Colonic mucosa (tissue), 4 donors: Measurements from ENCODE around the gene CFP. TPM values are rescaled to one million over a fixed set of nuclear protein-coding genes. Genes with fewer than 3 reads are reported as not detected.

ENCODE experiments used
- DNase-seq: peaks from one replicate; pipeline ENCODE4 v3.0.0-alpha.2; 2020
- H3K27ac ChIP-seq: fragments of 200-600 bp; one replicate; pipeline ENCODE4 v1.8.0; 2021
- H3K27me3 ChIP-seq: fragments of 200-600 bp; one replicate; pipeline ENCODE4 v1.8.0; 2021
- H3K36me3 ChIP-seq: fragments of 200-600 bp; one replicate; pipeline ENCODE4 v1.8.0; 2021
- H3K4me1 ChIP-seq: fragments of 200-600 bp; one replicate; pipeline ENCODE4 v1.8.0; 2021; ENCODE audit warnings: mild to moderate bottlenecking
- H3K4me3 ChIP-seq: fragments of 200-600 bp; one replicate; pipeline ENCODE4 v1.8.0; 2021
- H3K9ac ChIP-seq, 2 donors: one replicate each; pipeline ENCODE4 v1.7.0; 2013; ENCODE audit warnings: control low read depth in 2 of 2, low read depth in 2 of 2, low read length in 2 of 2
- H3K9me3 ChIP-seq: fragments of 200-600 bp; one replicate; pipeline ENCODE4 v1.8.0; 2021
- CTCF ChIP-seq: fragments of 200-600 bp; IDR thresholded peaks from one replicate; pipeline ENCODE4 v1.8.0; 2022; ENCODE audit warnings: antibody characterized with exemption, mild to moderate bottlenecking
- intact Hi-C: fragments of 100-400 bp; cut with DNase I; formaldehyde crosslinking; loops from one replicate; pipeline ENCODE4 v1.14.1; 2022
- total RNA-seq, 2 donors: library from RNA; stranded (reverse); fragmentation: NEBNext Ultra II Directional in 1 of 2; extraction: Animal tissue kit (Norgen Biotek cat#: 25700) in 1 of 2; gene quantifications; one replicate each; pipeline ENCODE4 v1.2.1, GENCODE V29; 2021
- donor health status: healthy.
- donor health status: DM: no; HTN: no; CAD: no.
- donor health status: DM: no; HTN: no; CAD: no.

Gene CFP
- total RNA-seq, 2 donors from 2014 or later: 1.1 to 4.1 TPM

- Histone ChIP-seq H3K27ac (no peak overlapping the region), H3K4me3 (no peak overlapping the region)
- intact Hi-C loops: no loop called here
These were observed 4.4 kb downstream of the CFP start for GRCh38 chrX:47625365-47625764.

GRCh38 chrX:47623540-47624027 lies 6.1 kb downstream of the CFP start:
- Histone ChIP-seq H3K9me3 (no peaks in the 10 kb centered on the region), H3K4me3 (peak overlapping the region; percentile 17), H3K4me1 (no peaks in the 10 kb centered on the region), H3K27me3 (no peaks in the 10 kb centered on the region), H3K36me3 (no peaks in the 10 kb centered on the region), H3K9ac (no peak overlapping the region), H3K27ac (no peak overlapping the region)
- DNase-seq: peak; percentile 34
- intact Hi-C loops: no loop called here
- no peak for TF ChIP-seq CTCF

More at GRCh38 chrX:47625365-47625764, 4.4 kb downstream of the CFP start:
- H3K27me3 ChIP-seq: no peaks in the 10 kb centered on the region
- no peaks in the 10 kb centered on the region for H3K4me1 ChIP-seq
- no peaks in the 10 kb centered on the region for H3K36me3 ChIP-seq
- H3K9ac ChIP-seq: no peak overlapping the region
- H3K9me3 ChIP-seq: no peaks in the 10 kb centered on the region
- no peak for DNase-seq
- TF ChIP-seq CTCF: no peak

GRCh38 chrX:47621851-47622250 lies 7.9 kb downstream of the CFP start:
- intact Hi-C loops: no loop called here
- Histone ChIP-seq H3K9ac (no peak overlapping the region), H3K4me3 (no peak overlapping the region), H3K27me3 (no peaks in the 10 kb centered on the region), H3K4me1 (no peaks in the 10 kb centered on the region), H3K9me3 (no peaks in the 10 kb centered on the region), H3K27ac (no peak overlapping the region), H3K36me3 (no peaks in the 10 kb centered on the region)
- no peak for DNase-seq
- no peak for TF ChIP-seq CTCF

DNA sequence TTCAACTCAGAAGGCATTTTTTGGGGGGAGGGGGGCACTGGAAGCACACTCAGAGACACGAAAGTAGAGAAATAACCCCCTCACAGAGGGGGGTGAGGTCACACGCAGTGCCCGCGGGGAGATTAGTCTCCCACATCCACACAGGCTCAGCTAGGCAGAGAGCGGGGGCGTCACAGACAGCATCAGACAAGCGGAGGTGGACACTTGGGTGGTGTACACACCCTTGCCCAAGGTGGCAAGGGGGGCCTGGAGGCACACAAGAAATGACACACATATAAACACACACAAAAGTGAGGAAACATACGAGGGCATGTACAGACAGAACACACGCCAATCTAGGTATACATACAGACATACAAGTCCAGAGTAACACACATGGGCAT lies 9.4 kb downstream of the CFP start:
- no peak overlapping the region for H3K9ac ChIP-seq
- H3K27me3 ChIP-seq: no peaks in the 10 kb centered on the region
- no peaks in the 10 kb centered on the region for H3K36me3 ChIP-seq
- H3K27ac ChIP-seq: no peak overlapping the region
- TF ChIP-seq CTCF: no peak
- no peaks in the 10 kb centered on the region for H3K9me3 ChIP-seq
- no peak for DNase-seq
- H3K4me1 ChIP-seq: no peaks in the 10 kb centered on the region
- H3K4me3 ChIP-seq: no peak overlapping the region
- intact Hi-C loops: no loop called here

DNA sequence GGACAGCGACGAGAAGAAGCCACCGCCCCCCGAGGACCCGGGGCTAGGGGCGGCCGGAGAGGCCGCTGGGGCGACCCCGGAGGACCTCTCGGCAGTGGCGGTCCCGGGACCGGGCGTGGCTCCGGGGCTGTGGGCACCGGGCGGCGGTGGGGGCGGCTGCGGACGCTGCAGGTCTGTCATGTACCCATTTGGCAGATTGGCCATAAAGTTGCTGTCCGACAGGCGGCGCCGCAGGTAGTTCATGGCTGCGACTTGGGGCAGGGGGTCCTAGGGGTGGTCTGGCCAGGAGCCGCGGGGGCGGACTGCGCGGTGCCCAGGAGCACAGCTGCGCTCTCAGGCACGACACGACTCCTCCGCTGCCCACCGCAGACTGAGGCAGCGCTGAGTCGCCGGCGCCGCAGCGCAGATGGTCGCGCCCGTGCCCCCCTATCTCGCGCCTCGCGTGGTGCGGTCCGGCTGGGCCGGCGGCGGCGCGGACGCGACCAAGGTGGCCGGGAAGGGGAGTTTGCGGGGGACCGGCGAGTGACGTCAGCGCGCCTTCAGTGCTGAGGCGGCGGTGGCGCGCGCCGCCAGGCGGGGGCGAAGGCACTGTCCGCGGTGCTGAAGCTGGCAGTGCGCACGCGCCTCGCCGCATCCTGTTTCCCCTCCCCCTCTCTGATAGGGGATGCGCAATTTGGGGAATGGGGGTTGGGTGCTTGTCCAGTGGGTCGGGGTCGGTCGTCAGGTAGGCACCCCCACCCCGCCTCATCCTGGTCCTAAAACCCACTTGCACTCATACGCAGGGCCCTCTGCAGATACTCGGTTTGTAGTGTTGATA lies 10.0 kb downstream of the CFP start, which contains the start of gene SYN1:
Gene SYN1, minus strand, starts transcription at position 372 of the 817 bp plus-strand sequence. Its CDS starts 129 bp downstream, at position 243.
- H3K36me3 ChIP-seq: no peaks in the 10 kb centered on the region
- TF ChIP-seq CTCF: no peak
- H3K9me3 ChIP-seq: no peaks in the 10 kb centered on the region
- DNase-seq: peak; percentile 58
- H3K27ac ChIP-seq: no peak within 1 kb of the TSS
- intact Hi-C loops: no loop called here
- no peak within 1 kb of the TSS for H3K9ac ChIP-seq
- H3K4me1 ChIP-seq: no peaks in the 10 kb centered on the region
- H3K27me3 ChIP-seq: no peaks in the 10 kb centered on the region
- peak within 1 kb of the TSS; percentile 27 for H3K4me3 ChIP-seq
